ENCODE data around the gene ASIC5.

DNA sequence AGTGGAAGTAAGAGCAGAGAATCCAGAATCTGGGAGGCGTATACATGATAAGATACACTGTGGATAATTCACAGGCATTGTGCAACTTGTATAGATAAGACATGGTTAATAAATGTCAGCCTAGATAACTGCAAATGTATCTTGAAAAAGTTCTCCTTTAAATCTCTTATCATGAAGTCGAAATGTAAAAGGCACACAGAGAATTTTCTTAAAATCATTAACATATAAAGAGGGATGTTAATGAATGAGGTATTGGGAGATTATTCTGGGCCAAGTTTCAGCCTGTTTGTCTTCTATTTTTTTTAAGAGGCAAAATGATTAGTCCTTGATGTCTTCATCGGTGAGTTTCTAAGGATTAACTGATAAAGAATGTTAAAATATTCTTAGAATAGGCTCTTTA is 38.3 kb upstream of the ASIC5 start:
- TF ChIP-seq CTCF (conservative IDR thresholded peaks at IDR 0.05 in 1 of 2, IDR thresholded peaks at IDR 0.05 in 1 of 2; ENCODE audit: low read depth in 1 of 2, low read length in 2 of 2) (no peak), EZH2 (IDR thresholded peaks at IDR 0.05; ENCODE audit: low read length, missing control alignments) (no peak)

All from fibroblast of lung (primary cell).